ENCODE data around the gene PCDHA8. TPM values are rescaled to one million over a fixed set of nuclear protein-coding genes. Genes with fewer than 3 reads are reported as not detected.

PCDHA8 gene
- total and polyA plus RNA-seq, 2 of the 13 experiments (the other 11 are each of a cell fraction or from before 2014, with no cell fraction given): 0.03 to 0.11 TPM

DNA sequence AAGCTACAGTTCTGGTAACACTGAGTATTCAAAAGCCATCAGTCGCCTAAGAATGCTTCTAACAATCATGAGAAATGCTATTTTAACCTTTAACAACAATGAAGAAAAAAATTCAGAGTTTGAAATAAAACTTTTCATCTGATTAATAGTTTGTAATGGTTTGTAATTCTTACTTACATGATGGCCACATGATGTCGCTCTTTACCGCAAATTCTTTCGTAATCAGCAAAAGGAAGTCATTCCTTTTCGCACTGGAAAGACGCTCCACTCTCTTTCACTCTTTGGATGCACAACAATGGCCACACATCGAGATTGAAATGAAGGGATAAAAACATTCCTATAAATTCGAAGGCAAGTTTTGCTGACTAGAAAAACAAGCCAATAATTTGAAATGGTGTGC, 7.0 kb upstream of the PCDHA8 start, which contains the start of gene PCDHA7 (continued):
- no peak for TF ChIP-seq ZNF124 (CRISPR knock-in tag; IDR thresholded peaks at IDR 0.05)
- TF ChIP-seq, protein P1, sequence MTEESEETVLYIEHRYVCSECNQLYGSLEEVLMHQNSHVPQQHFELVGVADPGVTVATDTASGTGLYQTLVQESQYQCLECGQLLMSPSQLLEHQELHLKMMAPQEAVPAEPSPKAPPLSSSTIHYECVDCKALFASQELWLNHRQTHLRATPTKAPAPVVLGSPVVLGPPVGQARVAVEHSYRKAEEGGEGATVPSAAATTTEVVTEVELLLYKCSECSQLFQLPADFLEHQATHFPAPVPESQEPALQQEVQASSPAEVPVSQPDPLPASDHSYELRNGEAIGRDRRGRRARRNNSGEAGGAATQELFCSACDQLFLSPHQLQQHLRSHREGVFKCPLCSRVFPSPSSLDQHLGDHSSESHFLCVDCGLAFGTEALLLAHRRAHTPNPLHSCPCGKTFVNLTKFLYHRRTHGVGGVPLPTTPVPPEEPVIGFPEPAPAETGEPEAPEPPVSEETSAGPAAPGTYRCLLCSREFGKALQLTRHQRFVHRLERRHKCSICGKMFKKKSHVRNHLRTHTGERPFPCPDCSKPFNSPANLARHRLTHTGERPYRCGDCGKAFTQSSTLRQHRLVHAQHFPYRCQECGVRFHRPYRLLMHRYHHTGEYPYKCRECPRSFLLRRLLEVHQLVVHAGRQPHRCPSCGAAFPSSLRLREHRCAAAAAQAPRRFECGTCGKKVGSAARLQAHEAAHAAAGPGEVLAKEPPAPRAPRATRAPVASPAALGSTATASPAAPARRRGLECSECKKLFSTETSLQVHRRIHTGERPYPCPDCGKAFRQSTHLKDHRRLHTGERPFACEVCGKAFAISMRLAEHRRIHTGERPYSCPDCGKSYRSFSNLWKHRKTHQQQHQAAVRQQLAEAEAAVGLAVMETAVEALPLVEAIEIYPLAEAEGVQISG (CRISPR knock-in tag; IDR thresholded peaks at IDR 0.05): no peak
- TF ChIP-seq MAFK (conservative IDR thresholded peaks at IDR 0.05 in 1 of 2, IDR thresholded peaks at IDR 0.05 in 1 of 2; ENCODE audit: low read length in 2 of 2): peak in 1 of 2 experiments; percentile 52; a peak in 3 of 4 replicates
- TF ChIP-seq ZNF225 (CRISPR knock-in tag; IDR thresholded peaks at IDR 0.05): no peak
- TF ChIP-seq, protein P2, sequence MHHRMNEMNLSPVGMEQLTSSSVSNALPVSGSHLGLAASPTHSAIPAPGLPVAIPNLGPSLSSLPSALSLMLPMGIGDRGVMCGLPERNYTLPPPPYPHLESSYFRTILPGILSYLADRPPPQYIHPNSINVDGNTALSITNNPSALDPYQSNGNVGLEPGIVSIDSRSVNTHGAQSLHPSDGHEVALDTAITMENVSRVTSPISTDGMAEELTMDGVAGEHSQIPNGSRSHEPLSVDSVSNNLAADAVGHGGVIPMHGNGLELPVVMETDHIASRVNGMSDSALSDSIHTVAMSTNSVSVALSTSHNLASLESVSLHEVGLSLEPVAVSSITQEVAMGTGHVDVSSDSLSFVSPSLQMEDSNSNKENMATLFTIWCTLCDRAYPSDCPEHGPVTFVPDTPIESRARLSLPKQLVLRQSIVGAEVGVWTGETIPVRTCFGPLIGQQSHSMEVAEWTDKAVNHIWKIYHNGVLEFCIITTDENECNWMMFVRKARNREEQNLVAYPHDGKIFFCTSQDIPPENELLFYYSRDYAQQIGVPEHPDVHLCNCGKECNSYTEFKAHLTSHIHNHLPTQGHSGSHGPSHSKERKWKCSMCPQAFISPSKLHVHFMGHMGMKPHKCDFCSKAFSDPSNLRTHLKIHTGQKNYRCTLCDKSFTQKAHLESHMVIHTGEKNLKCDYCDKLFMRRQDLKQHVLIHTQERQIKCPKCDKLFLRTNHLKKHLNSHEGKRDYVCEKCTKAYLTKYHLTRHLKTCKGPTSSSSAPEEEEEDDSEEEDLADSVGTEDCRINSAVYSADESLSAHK (CRISPR knock-in tag; IDR thresholded peaks at IDR 0.05; ENCODE audit: borderline replicate concordance): no peak
- no peak for TF ChIP-seq GABPA (IDR thresholded peaks at IDR 0.05; ENCODE audit: low read depth, low read length)
- TF ChIP-seq GABPA (CRISPR knock-in tag; IDR thresholded peaks at IDR 0.05; ENCODE audit: low read depth): peak; percentile 23; the same call in 1 of the 2 replicates
- TF ChIP-seq, protein P3, sequence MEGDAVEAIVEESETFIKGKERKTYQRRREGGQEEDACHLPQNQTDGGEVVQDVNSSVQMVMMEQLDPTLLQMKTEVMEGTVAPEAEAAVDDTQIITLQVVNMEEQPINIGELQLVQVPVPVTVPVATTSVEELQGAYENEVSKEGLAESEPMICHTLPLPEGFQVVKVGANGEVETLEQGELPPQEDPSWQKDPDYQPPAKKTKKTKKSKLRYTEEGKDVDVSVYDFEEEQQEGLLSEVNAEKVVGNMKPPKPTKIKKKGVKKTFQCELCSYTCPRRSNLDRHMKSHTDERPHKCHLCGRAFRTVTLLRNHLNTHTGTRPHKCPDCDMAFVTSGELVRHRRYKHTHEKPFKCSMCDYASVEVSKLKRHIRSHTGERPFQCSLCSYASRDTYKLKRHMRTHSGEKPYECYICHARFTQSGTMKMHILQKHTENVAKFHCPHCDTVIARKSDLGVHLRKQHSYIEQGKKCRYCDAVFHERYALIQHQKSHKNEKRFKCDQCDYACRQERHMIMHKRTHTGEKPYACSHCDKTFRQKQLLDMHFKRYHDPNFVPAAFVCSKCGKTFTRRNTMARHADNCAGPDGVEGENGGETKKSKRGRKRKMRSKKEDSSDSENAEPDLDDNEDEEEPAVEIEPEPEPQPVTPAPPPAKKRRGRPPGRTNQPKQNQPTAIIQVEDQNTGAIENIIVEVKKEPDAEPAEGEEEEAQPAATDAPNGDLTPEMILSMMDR (CRISPR knock-in tag; IDR thresholded peaks at IDR 0.05): peak; percentile 54

All from HepG2 (cell line).